Breast epithelium (tissue), 3 donors: ENCODE measurements around the gene VIM.

ENCODE experiments used
- CTCF ChIP-seq, 3 donors: fragments of 450-650 bp; IDR thresholded peaks; one replicate each; pipeline ENCODE4 v1.5.1; 2016 to 2017; ENCODE audit warnings: antibody characterized with exemption in 3 of 3, mild to moderate bottlenecking in 3 of 3, moderate library complexity in 3 of 3
- POLR2AphosphoS5 ChIP-seq, 3 donors: sonication (generic); formaldehyde crosslinking; IDR thresholded peaks; one replicate each; pipeline ENCODE4 v1.6.1; 2017; ENCODE audit warnings: antibody characterized with exemption in 3 of 3

DNA sequence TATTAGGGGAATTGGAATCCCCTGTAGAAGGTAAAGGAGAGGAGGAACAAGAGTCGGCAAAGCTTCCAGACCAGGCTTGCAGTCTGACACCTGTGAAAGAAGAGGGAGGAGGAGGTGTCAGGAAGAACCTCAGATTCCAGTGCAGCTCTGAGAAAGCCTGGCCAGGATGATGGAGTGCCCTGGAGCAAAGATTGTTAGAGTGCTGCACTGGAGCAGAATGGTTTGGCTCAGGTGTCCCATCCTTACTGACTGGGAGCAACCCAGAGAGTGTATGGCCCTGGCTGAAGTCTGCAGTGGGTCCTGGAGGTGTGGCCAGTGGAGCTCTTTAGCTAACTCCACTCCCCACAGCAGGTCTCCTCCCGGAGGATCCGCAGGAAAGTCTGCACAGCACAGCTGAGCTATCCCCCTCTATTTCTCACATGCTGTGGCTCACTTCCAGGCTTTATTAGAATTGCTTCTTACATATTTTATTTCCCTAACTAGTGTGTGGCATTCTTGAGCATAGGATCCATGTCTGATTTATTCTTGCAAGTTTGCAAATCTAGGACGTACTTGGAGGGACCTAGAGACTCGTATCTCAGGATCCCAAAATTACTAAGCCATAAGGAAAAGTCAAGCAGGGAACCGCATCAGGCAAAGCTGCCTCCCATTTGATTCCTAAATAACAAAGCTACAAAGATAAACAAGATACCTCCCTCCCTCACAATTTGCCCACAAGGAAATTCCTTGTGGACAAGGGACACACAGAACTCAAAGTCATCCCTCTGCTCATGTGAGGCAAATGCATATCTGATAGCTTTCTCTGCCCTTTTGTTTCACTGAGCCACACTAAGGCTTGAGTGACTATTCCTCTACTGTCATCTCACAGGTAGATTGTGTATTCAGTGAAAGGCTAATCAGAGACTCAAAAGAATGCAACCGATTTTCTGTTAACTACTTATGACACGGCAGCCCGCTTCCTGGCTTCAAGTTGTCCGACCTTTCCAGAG, 58.8 kb downstream of the VIM start:
- TF ChIP-seq CTCF (IDR thresholded peaks at IDR 0.05), result no peak
- TF ChIP-seq POLR2AphosphoS5 (IDR thresholded peaks at IDR 0.05), result no peak
